ENCODE measurements around the gene FOXM1.

DNA sequence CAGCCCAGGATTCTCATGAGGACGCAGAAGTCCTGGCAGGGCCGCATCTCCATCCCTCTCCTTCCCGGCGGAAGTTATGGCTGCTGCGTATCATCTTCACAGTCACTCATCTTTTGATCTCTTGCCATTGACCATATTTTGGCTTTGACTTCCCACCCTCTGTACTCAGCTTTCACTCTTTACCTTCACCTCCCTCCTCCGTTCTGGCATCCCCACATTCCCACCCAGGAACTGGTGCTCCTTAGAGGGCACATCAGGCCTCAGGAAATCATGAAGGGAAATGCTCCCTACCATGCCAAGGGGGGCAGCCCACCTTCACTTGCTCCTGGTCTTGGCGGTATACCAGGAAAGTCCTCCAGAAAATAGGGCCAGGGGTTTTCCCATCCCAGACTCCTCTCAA lies 21.4 kb downstream of the FOXM1 start:
- no peak for TF ChIP-seq CTCF (conservative IDR thresholded peaks at IDR 0.05; ENCODE audit: low read depth, low read length)
- TF ChIP-seq EZH2 (IDR thresholded peaks at IDR 0.05; ENCODE audit: borderline replicate concordance, low read depth, low read length, poor library complexity, severe bottlenecking), result no peak

Measured in A673 (cell line).